GM12873 (cell line): ENCODE results near the gene FGF3.

Experiments
- TF ChIP-seq, protein P1 (sequence below): IDR thresholded peaks from 2 replicates; pipeline ENCODE4 v1.5.1; 2012; ENCODE audit warnings: low read depth, mild to moderate bottlenecking, moderate library complexity, low read length, control low read depth; ENCODE audit not compliant: insufficient read depth; ENCODE audit errors: missing control alignments

FGF3 gene

DNA sequence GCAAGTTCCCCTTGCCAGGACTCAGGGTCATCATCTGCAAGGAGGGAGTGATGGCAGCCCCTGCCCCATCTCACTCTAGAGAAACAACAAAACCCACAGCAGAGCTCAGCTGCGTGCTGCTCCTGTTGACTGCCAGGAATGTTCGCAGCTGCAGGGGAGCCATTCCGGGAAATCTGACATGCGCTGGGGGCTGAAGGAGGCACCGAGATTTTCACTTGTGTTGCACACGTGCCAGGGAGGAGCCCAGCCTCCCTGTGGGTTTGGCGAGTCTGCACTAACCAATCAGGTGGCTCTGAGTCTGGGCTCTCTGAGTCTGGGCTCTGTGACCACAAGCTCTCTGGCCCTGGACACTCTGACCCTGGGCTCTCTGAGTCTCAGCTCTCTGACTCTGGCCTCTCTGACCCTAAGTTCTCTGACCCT lies 10.5 kb downstream of the FGF3 start:
- TF ChIP-seq, protein P1, sequence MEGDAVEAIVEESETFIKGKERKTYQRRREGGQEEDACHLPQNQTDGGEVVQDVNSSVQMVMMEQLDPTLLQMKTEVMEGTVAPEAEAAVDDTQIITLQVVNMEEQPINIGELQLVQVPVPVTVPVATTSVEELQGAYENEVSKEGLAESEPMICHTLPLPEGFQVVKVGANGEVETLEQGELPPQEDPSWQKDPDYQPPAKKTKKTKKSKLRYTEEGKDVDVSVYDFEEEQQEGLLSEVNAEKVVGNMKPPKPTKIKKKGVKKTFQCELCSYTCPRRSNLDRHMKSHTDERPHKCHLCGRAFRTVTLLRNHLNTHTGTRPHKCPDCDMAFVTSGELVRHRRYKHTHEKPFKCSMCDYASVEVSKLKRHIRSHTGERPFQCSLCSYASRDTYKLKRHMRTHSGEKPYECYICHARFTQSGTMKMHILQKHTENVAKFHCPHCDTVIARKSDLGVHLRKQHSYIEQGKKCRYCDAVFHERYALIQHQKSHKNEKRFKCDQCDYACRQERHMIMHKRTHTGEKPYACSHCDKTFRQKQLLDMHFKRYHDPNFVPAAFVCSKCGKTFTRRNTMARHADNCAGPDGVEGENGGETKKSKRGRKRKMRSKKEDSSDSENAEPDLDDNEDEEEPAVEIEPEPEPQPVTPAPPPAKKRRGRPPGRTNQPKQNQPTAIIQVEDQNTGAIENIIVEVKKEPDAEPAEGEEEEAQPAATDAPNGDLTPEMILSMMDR: no peak

DNA sequence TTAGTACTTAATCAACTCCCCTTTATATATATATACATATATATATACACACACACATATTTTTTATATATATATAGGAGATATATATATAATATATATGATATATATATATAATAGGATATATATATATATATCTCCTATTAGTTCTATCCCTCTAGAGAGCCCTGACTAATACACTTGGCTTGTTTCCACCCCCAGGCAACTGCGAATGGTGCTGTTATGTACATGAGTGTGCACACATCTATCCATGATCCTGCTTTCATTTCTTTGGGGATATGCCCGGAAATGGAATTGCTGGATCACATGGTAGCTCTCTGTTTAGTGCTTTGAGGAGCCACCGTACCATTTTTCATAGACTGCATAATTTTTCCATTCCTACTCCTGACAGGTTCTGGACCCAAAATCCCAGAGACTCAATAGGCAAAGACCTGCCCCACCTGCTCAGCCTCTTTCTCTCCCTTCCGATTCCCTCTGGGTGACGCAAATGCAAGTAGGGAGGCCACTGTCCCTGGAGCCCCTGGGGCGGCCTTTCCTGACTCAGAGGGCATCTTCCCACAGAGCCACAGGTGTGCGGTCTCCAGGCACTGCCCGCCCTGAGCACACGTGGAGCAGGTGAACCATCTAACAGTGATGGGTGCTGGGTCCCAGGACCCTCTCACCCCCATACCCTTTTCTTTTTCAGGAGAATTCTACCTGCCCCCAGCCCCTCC lies 12.0 kb downstream of the FGF3 start:
- TF ChIP-seq, protein P1: no peak

DNA sequence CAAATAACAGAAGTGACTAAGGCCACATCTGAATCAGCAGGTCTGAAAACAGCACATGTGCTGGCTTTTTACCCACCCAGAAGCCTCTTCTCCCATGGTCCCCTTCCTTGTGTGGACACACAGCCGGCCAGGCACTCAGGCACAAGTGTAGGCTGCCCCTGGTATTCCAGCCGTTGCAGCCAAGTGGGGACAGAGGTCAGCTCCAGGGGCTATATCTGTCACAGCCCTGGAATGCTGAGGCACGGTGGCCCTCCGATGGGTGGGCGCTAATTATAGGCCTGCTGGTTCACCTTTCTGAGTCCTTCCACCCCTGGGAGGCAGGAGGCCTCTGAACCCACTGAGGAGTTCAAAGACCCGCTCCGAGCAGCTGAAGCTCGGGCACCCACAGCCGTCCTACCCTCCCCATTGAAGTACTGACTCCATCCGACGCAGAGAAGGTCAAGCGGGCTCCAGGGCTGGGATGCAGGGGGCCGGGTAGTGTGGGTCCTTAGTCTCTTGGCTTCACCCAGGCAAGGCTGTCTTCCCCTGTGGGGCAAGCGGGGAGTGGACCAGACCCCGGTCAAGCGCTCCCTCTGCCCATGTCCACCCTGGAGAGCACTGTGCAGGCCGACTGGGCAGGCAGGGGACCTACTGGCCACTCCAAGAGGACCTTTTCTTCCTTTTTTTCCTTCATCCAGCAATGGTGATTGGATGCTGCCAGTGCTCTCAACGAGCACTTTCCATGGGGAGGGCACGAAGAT lies 14.3 kb downstream of the FGF3 start:
- TF ChIP-seq, protein P1: no peak

DNA sequence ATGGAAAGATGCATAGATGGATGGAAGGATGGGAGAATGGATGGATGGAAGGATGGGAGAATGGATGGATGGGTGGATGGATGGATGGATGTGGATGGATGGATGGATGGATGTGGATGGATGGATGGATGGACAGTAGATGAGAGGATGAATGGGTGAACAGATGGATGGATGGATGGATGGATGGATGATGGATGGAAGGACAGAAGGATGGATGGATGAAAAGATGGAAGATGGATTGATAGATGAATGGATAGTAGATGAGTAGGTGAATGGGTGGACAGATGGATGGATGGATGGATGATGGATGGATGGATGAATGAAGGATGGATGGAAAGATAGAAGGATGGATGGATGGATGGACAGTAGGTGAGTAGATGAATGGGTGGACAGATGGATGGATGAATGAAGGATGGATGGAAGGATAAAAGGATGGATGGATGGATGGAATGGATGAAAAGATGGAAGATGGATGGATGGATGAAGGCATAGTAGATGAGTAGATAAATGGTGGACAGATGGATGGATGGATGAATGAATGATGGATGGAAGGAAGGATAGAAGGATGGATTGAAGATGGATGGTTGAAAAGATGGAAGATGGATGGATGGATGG lies 15.5 kb downstream of the FGF3 start:
- TF ChIP-seq, protein P1: no peak

DNA sequence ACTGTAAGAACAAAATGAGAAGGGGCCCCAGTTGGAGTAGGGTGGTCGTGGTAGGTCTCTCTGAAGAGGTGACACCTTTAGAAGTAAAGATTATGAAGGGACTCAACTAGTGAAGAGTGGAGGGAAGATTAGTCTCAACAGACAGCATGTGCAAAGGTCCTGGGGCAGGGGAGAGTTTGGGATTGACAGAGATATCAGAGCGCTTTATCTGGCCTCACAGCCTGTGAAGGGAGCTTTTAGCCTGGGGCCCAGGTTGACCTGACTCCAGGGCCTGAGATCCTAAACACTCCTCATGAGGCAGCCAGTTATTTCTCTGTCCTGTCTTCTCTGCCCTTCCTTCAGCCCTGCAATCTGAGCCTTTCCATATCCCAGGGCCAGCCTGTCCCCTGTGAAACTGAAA lies 16.2 kb downstream of the FGF3 start:
- TF ChIP-seq, protein P1: no peak

DNA sequence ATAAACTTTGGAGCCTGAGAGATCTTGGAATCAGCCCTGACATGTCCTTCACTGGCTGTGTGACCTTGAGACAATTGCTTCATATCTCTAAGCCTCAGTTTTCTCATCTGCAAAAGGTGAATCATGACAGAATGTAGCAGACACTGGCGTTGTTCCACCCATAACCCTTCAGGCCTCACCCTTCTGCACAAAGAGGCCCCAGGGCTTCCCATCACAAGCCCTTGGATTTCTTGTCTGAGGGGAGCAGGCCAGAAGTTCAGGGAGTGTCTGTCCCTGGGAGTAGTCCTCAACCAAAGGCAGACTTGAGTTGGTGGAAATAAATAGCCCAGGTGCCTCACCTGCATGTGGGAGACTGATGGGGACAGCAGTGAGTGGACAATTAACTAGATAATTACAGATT lies 16.6 kb downstream of the FGF3 start:
- TF ChIP-seq, protein P1: no peak
